Spleen (tissue), 13 donors: ENCODE measurements around the gene LEUTX. TPM values are rescaled to one million over a fixed set of nuclear protein-coding genes. Genes with fewer than 3 reads are reported as not detected.

Experiments used
- DNase-seq: peaks from one replicate; pipeline ENCODE4 v3.0.0-alpha.2; 2020
- H3K27ac ChIP-seq, 8 donors: fragments of 200-600 bp; sonication (generic) in 7 of 8; 1 replicate in 4 of 8; 2 replicates in 4 of 8; pipeline versions ENCODE4 v1.5.0 to v1.8.0; 2016 to 2021; ENCODE audit warnings: inconsistent platforms in 4 of 8, mild to moderate bottlenecking in 4 of 8, moderate library complexity in 1 of 8
- H3K27me3 ChIP-seq, 7 donors: fragments of 200-600 bp; sonication (generic) in 6 of 7; replicated peaks in 1 of 7; 1 replicate in 4 of 7; 2 replicates in 3 of 7; pipeline versions ENCODE4 v1.5.0 to v1.8.0; 2016 to 2021; ENCODE audit warnings: inconsistent platforms in 3 of 7, mild to moderate bottlenecking in 1 of 7
- H3K36me3 ChIP-seq, 6 donors: fragments of 200-600 bp; sonication (generic) in 5 of 6; 1 replicate in 4 of 6; 2 replicates in 2 of 6; pipeline versions ENCODE4 v1.5.0 to v1.8.0; 2016 to 2021; ENCODE audit warnings: inconsistent platforms in 2 of 6
- H3K4me1 ChIP-seq, 6 donors: fragments of 200-600 bp; sonication (generic) in 5 of 6; 1 replicate in 3 of 6; 2 replicates in 3 of 6; pipeline versions ENCODE4 v1.5.0 to v1.8.0; 2016 to 2021; ENCODE audit warnings: inconsistent platforms in 3 of 6
- H3K4me3 ChIP-seq, 8 donors: fragments of 200-600 bp; sonication (generic) in 7 of 8; 1 replicate in 4 of 8; 2 replicates in 4 of 8; pipeline versions ENCODE4 v1.5.0 to v1.8.0; 2016 to 2021; ENCODE audit warnings: inconsistent platforms in 4 of 8, mild to moderate bottlenecking in 4 of 8, moderate library complexity in 2 of 8
- H3K9me3 ChIP-seq, 8 donors: fragments of 200-600 bp; sonication (generic) in 7 of 8; 1 replicate in 4 of 8; 2 replicates in 4 of 8; pipeline versions ENCODE4 v1.5.0 to v1.8.0; 2016 to 2021; ENCODE audit warnings: inconsistent platforms in 4 of 8
- CTCF ChIP-seq, 11 experiments: fragments of 200-600 bp in 7 of 11; fragments of 450-650 bp in 4 of 11; sonication (generic) in 4 of 11; IDR thresholded peaks in 8 of 11; conservative IDR thresholded peaks in 3 of 11; 1 replicate in 7 of 11; 2 replicates in 4 of 11; pipeline versions ENCODE4 v1.4.0 to v1.8.0; 2016 to 2021; ENCODE audit warnings: antibody characterized with exemption in 11 of 11, inconsistent platforms in 4 of 11, mild to moderate bottlenecking in 1 of 11
- POLR2A ChIP-seq, 3 donors: fragments of 450-650 bp; IDR thresholded peaks; one replicate each; pipeline ENCODE4 v1.5.1; 2017; ENCODE audit warnings: antibody characterized with exemption in 3 of 3, mild to moderate bottlenecking in 1 of 3
- POLR2AphosphoS5 ChIP-seq, 3 donors: sonication (generic); formaldehyde crosslinking; IDR thresholded peaks; one replicate each; pipeline ENCODE4 v1.5.1; 2017; ENCODE audit warnings: antibody characterized with exemption in 3 of 3
- WGBS, 5 donors: extraction: QIAGEN DNeasy Blood & Tissue Kit in 3 of 5; methylation state at CpG; one replicate each; pipeline versions ENCODE4 v1.1.5 to v1.1.7; 2013 to 2018; 5-methylcytosine and 5-hydroxymethylcytosine counted together
- intact Hi-C: fragments of 100-400 bp; cut with DNase I; formaldehyde crosslinking; loops from one replicate; pipeline ENCODE4 v1.15.0; 2023; ENCODE audit warnings: low total_unique reads
- long read RNA-seq, 2 donors: transcript quantifications; one replicate each; lab custom pipeline, GENCODE V29; 2026
- polyA plus RNA-seq, 3 donors: library from polyadenylated mRNA; stranded (reverse); fragments of 200-250 nt; gene quantifications; one replicate each; pipeline ENCODE4 v1.2.1, GENCODE V29; 2013
- total RNA-seq, 7 donors: library from RNA; depleted of rRNA in 3 of 7; stranded (reverse); fragments of >200 nt in 3 of 7; fragmentation: NEBNext Ultra II Directional in 4 of 7; extraction: Animal tissue kit (Norgen Biotek cat#: 25700) in 4 of 7; gene quantifications; one replicate each; pipeline versions ENCODE4 v1.1.0 to v1.2.1, GENCODE V29; 2016 to 2021
- donor health status: healthy with polysubstance abuse.
- donor health status: DM: no; HTN: no; CAD: no; lungs with moderate emphysema.
- donor health status: DM: no; HTN: no; CAD: no.
- donor health status: Bipolar disorder and iron deficiency.
- donor health status: healthy.
- donor health status: DM: no; HTN: no; CAD: no.
- donor health status: DM: yes; HTN: yes; CAD: no.

Gene LEUTX
- total RNA-seq (not detected), polyA plus RNA-seq (not detected)
- long read RNA-seq, donor 1 = 0 reads
- long read RNA-seq, donor 2 = 0 reads

- Histone ChIP-seq H3K36me3 (no peaks in the 10 kb centered on the region), H3K4me3 (no peak within 1 kb of the TSS), H3K27me3 (peaks cover 0 to 21% (median 0%) of the 10 kb centered on the region in 7 donors), H3K27ac (no peak within 1 kb of the TSS), H3K4me1 (no peaks in the 10 kb centered on the region), H3K9me3 (no peaks in the 10 kb centered on the region)
- DNase-seq = no peak
- intact Hi-C loops = no loop called here
- TF ChIP-seq POLR2A (IDR thresholded peaks at IDR 0.05) (no peak), POLR2AphosphoS5 (IDR thresholded peaks at IDR 0.05) (no peak), CTCF (IDR thresholded peaks at IDR 0.05 in 8 of 11, conservative IDR thresholded peaks at IDR 0.05 in 3 of 11) (no peak)
- 61 to 82% (median 71%) methylated on average over 4 of the region's 4 CpGs for WGBS, 5 donors
These were observed at the start of gene LEUTX for GRCh38 chr19:39778763-39779162. Gene LEUTX (plus strand): TSS chr19:39778854. CDS start chr19:39778921, 67 bp downstream.

DNA sequence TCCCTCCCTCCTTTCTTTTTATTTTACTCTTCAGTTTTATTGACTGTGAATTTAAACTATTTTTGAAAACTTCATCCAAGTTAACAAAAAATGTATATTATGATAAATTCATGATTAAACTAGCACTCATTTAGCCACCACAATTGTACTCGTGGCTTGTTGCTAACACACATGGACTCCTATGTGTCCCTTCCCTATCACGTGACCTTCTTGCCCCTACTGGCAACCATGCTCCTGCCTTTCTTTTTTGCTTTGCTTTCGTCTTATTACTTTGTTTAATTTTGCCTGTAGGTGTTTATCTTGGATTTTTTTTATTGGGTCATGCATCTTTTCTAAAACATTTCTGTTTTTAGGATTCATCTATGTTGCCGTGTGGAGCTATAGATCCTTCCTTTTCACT is 49.1 kb upstream of the LEUTX start:
- DNase-seq = no peak
- intact Hi-C loops = no loop called here
- Histone ChIP-seq H3K27ac (no peak overlapping the region), H3K36me3 (no peaks in the 10 kb centered on the region), H3K4me3 (no peak overlapping the region), H3K27me3 (peaks cover 0 to 21% (median 0%) of the 10 kb centered on the region in 7 donors), H3K4me1 (no peaks in the 10 kb centered on the region), H3K9me3 (no peaks in the 10 kb centered on the region)
- TF ChIP-seq CTCF (IDR thresholded peaks at IDR 0.05 in 8 of 11, conservative IDR thresholded peaks at IDR 0.05 in 3 of 11) = no peak
- 57 to 80% (median 65%) methylated on average over 4 of the region's 4 CpGs for WGBS, 5 donors

DNA sequence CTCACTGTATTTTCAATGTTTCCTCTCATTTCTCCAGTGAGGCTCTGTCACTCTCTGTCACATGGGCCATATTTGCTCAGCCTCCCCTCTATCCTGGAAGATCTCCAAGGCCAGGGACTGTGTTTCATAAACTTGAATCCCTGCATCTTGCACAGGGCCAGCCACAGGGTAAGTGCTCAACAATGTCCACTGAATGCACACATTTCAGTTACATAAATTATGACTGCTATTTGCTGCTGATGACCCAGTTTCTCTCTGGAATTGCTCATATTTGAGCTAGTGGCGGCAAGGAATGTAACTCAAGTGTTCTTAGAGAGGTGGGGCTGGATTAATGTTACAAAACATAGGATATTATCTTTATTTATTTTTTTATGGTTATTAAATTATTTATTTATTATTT is 47.0 kb upstream of the LEUTX start:
- Histone ChIP-seq H3K4me3 (no peak overlapping the region), H3K27me3 (peaks cover 0 to 17% (median 0%) of the 10 kb centered on the region in 7 donors), H3K4me1 (no peaks in the 10 kb centered on the region), H3K9me3 (no peaks in the 10 kb centered on the region), H3K36me3 (no peaks in the 10 kb centered on the region), H3K27ac (no peak overlapping the region)
- WGBS, 5 donors = 47 to 93% (median 89%) methylated on average over 1 of the region's 1 CpG
- TF ChIP-seq POLR2A (IDR thresholded peaks at IDR 0.05) (no peak), POLR2AphosphoS5 (IDR thresholded peaks at IDR 0.05) (no peak), CTCF (IDR thresholded peaks at IDR 0.05 in 8 of 11, conservative IDR thresholded peaks at IDR 0.05 in 3 of 11) (no peak)
- intact Hi-C loops = no loop called here
- DNase-seq = no peak

- no peaks in the 10 kb centered on the region for H3K9me3 ChIP-seq
- no peak overlapping the region for H3K27ac ChIP-seq
- DNase-seq = no peak
- no peaks in the 10 kb centered on the region for H3K4me1 ChIP-seq
- intact Hi-C loops = no loop called here
- TF ChIP-seq CTCF (IDR thresholded peaks at IDR 0.05 in 8 of 11, conservative IDR thresholded peaks at IDR 0.05 in 3 of 11) (no peak), POLR2A (IDR thresholded peaks at IDR 0.05) (no peak), POLR2AphosphoS5 (IDR thresholded peaks at IDR 0.05) (no peak)
- H3K4me3 ChIP-seq = no peak overlapping the region
- H3K36me3 ChIP-seq = no peaks in the 10 kb centered on the region
- WGBS, 5 donors = 79 to 95% (median 90%) methylated on average over 2 of the region's 2 CpGs
- peaks cover 0 to 19% (median 0%) of the 10 kb centered on the region in 7 donors for H3K27me3 ChIP-seq
These were observed 44.8 kb upstream of the LEUTX start for GRCh38 chr19:39733841-39734240.
